H1 (cell line): ENCODE measurements around the gene SYNRG.

Experiments
- CREB1 ChIP-seq: IDR thresholded peaks from 2 replicates; pipeline ENCODE4 v1.6.1; 2012; ENCODE audit warnings: inconsistent platforms
- EP300 ChIP-seq, 2 experiments: IDR thresholded peaks; 1 replicate in 1 of 2; 2 replicates in 1 of 2; pipeline ENCODE4 v1.6.1; 2011 to 2012; ENCODE audit warnings: low read depth in 2 of 2, low read length in 2 of 2, mild to moderate bottlenecking in 2 of 2, borderline replicate concordance in 1 of 2, inconsistent platforms in 1 of 2, moderate library complexity in 1 of 2
- POLR2A ChIP-seq, 2 experiments: IDR thresholded peaks; 1 replicate in 1 of 2; 2 replicates in 1 of 2; pipeline ENCODE4 v1.6.1; 2011; ENCODE audit warnings: low read depth in 2 of 2, low read length in 2 of 2, mild to moderate bottlenecking in 2 of 2; ENCODE audit errors: control extremely low read depth in 1 of 2
- POLR2AphosphoS5 ChIP-seq: IDR thresholded peaks from 2 replicates; pipeline ENCODE4 v1.6.1; 2011; ENCODE audit warnings: low read depth, low read length
- RFX5 ChIP-seq: IDR thresholded peaks from 2 replicates; pipeline ENCODE4 v1.6.1; 2011; ENCODE audit warnings: low read depth, low read length, improper control_type of control experiment, borderline replicate concordance

DNA sequence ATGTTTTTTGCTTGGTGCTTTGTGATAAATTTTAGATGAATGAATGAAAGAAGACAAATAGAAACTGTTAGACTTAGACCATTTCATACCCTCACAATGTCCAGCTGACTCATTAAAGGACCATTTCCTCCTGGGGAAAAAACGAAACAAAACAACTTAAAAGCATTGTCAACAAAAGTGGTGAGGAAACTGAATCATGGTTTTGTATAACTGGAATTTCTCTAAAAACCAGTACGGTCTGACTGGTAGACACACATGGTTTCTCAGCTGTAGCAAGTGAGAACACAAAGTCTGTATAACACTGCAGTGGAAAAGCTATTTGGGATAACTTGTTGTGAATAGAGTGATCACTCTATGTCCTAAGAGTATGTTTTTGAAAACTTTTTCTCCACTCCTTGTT is 39.3 kb upstream of the SYNRG start:
- TF ChIP-seq CREB1 (no peak), POLR2A (IDR thresholded peaks at IDR 0.05; ENCODE audit: control extremely low read depth in 1 of 2, low read depth in 2 of 2, low read length in 2 of 2) (no peak), RFX5 (no peak), EP300 (IDR thresholded peaks at IDR 0.05; ENCODE audit: borderline replicate concordance in 1 of 2, low read depth in 2 of 2, low read length in 2 of 2) (no peak), POLR2AphosphoS5 (no peak)
